ENCODE results near the gene TMPRSS13.

TMPRSS13 gene

DNA sequence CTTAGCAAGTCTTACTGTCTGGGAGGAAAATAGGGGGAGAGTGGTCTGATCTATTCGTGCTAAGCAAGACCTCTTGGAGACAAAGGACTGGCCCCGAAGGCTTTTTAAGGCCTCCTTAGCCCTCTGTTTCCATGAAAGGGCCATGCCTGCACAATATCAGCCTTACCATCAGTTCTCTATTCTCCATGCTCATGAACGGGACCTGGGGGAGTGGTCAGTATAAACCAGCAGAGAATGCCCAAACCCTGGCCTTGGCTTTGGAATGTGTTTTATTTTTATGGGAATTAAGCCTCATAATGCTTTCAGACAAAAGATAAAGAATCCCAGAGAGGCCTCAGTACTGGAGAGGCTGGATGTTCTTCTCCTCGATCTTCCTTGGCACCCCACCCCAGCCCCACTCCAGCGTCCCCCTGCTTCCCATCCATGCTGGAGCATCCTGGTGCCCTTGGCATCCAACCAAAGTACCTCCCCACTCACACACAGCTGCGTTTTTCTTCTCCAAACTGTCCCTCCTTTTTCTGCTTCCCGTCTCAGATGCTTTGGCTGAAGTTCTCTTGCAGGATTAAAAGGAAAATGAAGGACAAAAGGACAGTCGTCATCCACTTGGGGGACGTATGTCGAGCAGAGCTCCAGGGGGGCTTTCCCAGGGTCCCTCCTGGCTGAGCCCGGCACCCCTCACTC, 71.3 kb downstream of the TMPRSS13 start:
- Histone ChIP-seq H3K36me3 (ENCODE audit: control insufficient read depth, insufficient read depth, low read length) (no peaks in the 10 kb centered on the region), H3K4me3 (replicated peaks; ENCODE audit: low read depth, low read length) (no peak overlapping the region), H3K27me3 (replicated peaks; ENCODE audit: control insufficient read depth, insufficient read depth, low read length) (peaks cover 3% of the 10 kb centered on the region)
- TF ChIP-seq, protein P1, sequence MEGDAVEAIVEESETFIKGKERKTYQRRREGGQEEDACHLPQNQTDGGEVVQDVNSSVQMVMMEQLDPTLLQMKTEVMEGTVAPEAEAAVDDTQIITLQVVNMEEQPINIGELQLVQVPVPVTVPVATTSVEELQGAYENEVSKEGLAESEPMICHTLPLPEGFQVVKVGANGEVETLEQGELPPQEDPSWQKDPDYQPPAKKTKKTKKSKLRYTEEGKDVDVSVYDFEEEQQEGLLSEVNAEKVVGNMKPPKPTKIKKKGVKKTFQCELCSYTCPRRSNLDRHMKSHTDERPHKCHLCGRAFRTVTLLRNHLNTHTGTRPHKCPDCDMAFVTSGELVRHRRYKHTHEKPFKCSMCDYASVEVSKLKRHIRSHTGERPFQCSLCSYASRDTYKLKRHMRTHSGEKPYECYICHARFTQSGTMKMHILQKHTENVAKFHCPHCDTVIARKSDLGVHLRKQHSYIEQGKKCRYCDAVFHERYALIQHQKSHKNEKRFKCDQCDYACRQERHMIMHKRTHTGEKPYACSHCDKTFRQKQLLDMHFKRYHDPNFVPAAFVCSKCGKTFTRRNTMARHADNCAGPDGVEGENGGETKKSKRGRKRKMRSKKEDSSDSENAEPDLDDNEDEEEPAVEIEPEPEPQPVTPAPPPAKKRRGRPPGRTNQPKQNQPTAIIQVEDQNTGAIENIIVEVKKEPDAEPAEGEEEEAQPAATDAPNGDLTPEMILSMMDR (IDR thresholded peaks at IDR 0.05; ENCODE audit: insufficient read depth, low read length, poor library complexity, severe bottlenecking) = no peak
- DNase-seq (ENCODE audit: extremely low read depth, insufficient read length) = no peak

- Histone ChIP-seq H3K4me3 (replicated peaks; ENCODE audit: low read depth, low read length) (no peak overlapping the region), H3K36me3 (ENCODE audit: control insufficient read depth, insufficient read depth, low read length) (no peaks in the 10 kb centered on the region), H3K27me3 (replicated peaks; ENCODE audit: control insufficient read depth, insufficient read depth, low read length) (peaks cover 2% of the 10 kb centered on the region; the same call in 1 of the 2 replicates)
- TF ChIP-seq, protein P1 (IDR thresholded peaks at IDR 0.05; ENCODE audit: insufficient read depth, low read length, poor library complexity, severe bottlenecking) = no peak
- no peak for DNase-seq (ENCODE audit: extremely low read depth, insufficient read length)
Observed at GRCh38 chr11:117855912-117856651, 73.1 kb downstream of the TMPRSS13 start.

GRCh38 chr11:117855186-117855845, 73.9 kb downstream of the TMPRSS13 start:
- no peak for DNase-seq (ENCODE audit: extremely low read depth, insufficient read length)
- Histone ChIP-seq H3K36me3 (ENCODE audit: control insufficient read depth, insufficient read depth, low read length) (no peaks in the 10 kb centered on the region), H3K4me3 (replicated peaks; ENCODE audit: low read depth, low read length) (no peak overlapping the region), H3K27me3 (replicated peaks; ENCODE audit: control insufficient read depth, insufficient read depth, low read length) (peaks cover 2% of the 10 kb centered on the region; the same call in 1 of the 2 replicates)
- TF ChIP-seq, protein P1 (IDR thresholded peaks at IDR 0.05; ENCODE audit: insufficient read depth, low read length, poor library complexity, severe bottlenecking) = no peak

DNA sequence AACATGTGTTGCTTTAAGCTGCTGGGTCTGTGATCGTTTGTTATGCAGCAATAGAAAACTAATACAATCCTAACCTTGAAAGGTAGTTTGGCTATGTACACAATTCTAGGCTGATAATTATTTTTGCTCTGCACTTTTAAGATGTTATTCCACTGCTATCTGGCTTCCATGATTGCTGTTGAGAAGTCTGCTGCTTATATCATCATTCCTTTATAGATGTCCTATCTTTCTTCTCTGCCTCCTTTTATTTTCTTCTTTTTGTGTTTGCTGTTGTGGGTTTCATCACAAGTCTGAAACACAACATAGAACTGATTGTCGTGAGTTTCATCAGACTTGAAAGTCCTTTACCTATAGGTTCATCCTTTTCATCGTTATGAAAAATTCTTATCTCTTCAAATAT, 76.9 kb downstream of the TMPRSS13 start:
- Histone ChIP-seq H3K27me3 (replicated peaks; ENCODE audit: control insufficient read depth, insufficient read depth, low read length) (no peaks in the 10 kb centered on the region), H3K4me3 (replicated peaks; ENCODE audit: low read depth, low read length) (no peak overlapping the region), H3K36me3 (ENCODE audit: control insufficient read depth, insufficient read depth, low read length) (no peaks in the 10 kb centered on the region)
- TF ChIP-seq, protein P1 (IDR thresholded peaks at IDR 0.05; ENCODE audit: insufficient read depth, low read length, poor library complexity, severe bottlenecking) = no peak
- no peak for DNase-seq (ENCODE audit: extremely low read depth, insufficient read length)

DNA sequence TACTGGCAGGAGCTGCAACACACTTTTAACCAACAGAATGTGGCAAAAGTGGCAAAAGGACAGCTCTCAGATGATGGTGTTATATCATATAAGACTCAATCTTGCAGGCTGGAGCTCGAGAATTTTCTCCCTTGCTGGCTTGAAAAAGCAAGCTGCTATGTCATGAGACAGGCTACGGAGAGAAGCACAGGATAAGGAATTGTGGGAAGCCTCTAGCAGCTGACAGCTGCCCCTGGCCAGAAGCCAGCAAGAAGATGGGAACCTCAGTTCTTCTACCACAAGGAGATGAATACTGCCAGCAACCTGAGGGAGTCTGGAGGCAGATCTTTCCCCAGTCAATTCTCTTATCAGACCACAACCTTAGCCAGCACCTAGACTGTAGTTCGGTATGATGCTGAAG, 77.3 kb downstream of the TMPRSS13 start:
- TF ChIP-seq, protein P1 (IDR thresholded peaks at IDR 0.05; ENCODE audit: insufficient read depth, low read length, poor library complexity, severe bottlenecking) = no peak
- H3K36me3 ChIP-seq (ENCODE audit: control insufficient read depth, insufficient read depth, low read length) = no peaks in the 10 kb centered on the region
- no peak overlapping the region for H3K4me3 ChIP-seq (replicated peaks; ENCODE audit: low read depth, low read length)
- no peak for DNase-seq (ENCODE audit: extremely low read depth, insufficient read length)
- no peaks in the 10 kb centered on the region for H3K27me3 ChIP-seq (replicated peaks; ENCODE audit: control insufficient read depth, insufficient read depth, low read length)
